Stomach smooth muscle (tissue), 2 donors: ENCODE results near the gene EXOSC5.

ENCODE experiments used
- H3K27ac ChIP-seq: one replicate; pipeline ENCODE4 v1.7.0; 2013; ENCODE audit warnings: mild to moderate bottlenecking, low read length, inconsistent platforms
- H3K27me3 ChIP-seq, 2 donors: one replicate each; pipeline ENCODE4 v1.7.0; 2013; ENCODE audit warnings: low read length in 2 of 2; ENCODE audit not compliant: insufficient read depth in 2 of 2, control insufficient read depth in 1 of 2
- H3K36me3 ChIP-seq, 2 donors: one replicate each; pipeline ENCODE4 v1.7.0; 2013; ENCODE audit warnings: low read length in 2 of 2; ENCODE audit not compliant: control insufficient read depth in 2 of 2, insufficient read depth in 2 of 2
- H3K4me1 ChIP-seq: one replicate; pipeline ENCODE4 v1.7.0; 2013; ENCODE audit warnings: low read length; ENCODE audit not compliant: control insufficient read depth, insufficient read depth
- H3K4me3 ChIP-seq, 2 donors: one replicate each; pipeline ENCODE4 v1.7.0; 2013; ENCODE audit warnings: low read length in 2 of 2
- H3K9ac ChIP-seq, 2 donors: one replicate each; pipeline ENCODE4 v1.7.0; 2013; ENCODE audit warnings: low read length in 2 of 2, mild to moderate bottlenecking in 1 of 2
- H3K9me3 ChIP-seq, 2 donors: one replicate each; pipeline ENCODE4 v1.7.0; 2013; ENCODE audit warnings: low read length in 2 of 2; ENCODE audit not compliant: control insufficient read depth in 2 of 2
- donor health status: healthy.
- donor health status: Pancreatic carcinoma.

EXOSC5 gene

DNA sequence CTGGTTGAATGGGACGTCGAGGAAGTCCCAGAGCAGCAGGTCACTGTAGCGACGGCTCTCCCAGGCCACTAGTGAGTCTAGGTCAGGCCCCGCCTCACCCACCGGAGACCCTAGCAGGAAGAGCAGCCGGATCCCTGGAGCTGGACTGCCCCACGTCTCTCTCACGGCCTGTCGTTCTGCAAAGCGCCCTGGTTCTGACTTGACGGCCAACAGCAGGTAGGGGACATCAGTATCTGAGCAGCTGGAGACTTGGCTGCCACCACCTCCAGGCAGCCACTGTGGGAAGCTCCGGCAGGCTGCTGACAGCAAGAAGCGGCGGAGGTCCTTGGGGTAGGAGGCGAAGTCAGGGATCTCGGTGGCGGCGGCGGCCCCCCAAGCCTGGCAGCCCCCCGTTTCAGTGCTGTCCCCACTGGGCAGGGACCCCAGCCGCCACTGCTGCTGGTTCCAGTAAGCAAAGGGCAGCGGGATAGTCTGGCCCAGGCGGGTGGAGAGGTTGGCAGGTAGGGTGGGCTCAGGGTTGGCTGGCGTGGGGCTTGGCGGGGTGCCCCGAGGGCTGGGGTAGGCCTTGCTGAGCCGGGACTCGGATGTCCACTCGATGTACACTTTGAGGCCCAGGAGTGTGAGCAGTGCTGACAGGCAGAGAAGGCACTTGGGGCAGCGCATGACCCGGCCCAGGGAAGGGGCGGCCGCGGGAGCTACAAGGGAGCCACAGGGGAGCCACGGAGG lies 29.1 kb upstream of the EXOSC5 start:
- Histone ChIP-seq H3K9ac (peak overlapping the region; percentile 88), H3K27ac (peak overlapping the region; percentile 66), H3K36me3 (peaks cover 16 to 23% of the 10 kb centered on the region in 2 donors), H3K4me1 (peaks cover 27% of the 10 kb centered on the region), H3K9me3 (no peaks in the 10 kb centered on the region), H3K27me3 (no peaks in the 10 kb centered on the region), H3K4me3 (peak overlapping the region in 1 of 2 donors; percentile 81)

DNA sequence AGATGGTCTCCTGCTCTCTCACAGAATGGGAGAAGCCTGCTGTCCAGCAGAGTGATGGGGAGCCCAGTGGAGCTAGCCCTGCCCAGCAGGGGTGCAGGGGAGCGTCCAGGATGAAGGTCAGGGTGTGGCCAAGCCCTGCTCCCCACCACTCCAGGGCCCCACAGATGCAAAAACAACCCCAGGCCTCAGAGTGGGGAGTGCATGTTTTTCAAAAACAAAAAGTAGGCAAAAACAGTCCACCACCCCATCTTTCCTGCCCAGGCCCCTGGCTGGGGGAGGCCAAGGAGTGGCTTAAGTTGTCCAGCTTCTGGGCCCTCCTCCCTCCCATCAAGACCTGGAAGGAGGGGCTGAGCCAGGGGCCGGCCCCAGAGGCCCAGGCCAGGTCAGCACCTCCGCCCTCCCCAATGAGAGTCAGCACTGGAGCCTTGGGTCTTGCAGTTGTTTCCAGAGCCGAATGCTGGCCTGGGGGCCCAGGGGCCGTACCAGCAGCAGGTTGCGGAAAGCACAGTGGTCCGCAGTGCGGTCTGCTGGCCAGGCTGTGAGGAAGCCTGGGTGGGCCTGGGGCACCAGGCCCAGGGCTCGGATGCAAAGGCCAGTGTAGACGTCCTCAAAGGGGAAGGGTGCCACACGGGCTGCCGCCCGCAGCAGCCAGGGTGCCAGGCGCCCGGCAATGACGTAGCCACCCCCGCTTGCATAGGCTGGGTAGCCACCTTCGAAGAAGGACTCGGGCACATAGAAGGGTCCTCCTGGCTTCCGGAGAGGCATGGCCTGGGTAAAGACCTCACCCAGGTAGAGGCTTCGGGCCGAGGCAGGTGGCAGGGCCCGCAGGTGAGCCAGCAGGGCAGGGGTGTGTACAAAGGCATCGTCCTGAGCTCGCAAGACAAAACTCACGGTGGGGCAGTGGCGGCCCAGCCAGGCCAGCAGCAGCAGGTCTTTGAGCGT lies 28.3 kb upstream of the EXOSC5 start:
- Histone ChIP-seq H3K9ac (no peak overlapping the region), H3K36me3 (peaks cover 15 to 30% of the 10 kb centered on the region in 2 donors), H3K4me3 (peak overlapping the region in 1 of 2 donors; percentile 1), H3K27me3 (no peaks in the 10 kb centered on the region), H3K9me3 (no peaks in the 10 kb centered on the region), H3K27ac (no peak overlapping the region), H3K4me1 (peaks cover 27% of the 10 kb centered on the region)

- H3K9ac ChIP-seq, result no peak overlapping the region
- no peaks in the 10 kb centered on the region for H3K9me3 ChIP-seq
- no peaks in the 10 kb centered on the region for H3K27me3 ChIP-seq
- no peak overlapping the region for H3K4me3 ChIP-seq
- peaks cover 23 to 36% of the 10 kb centered on the region in 2 donors for H3K36me3 ChIP-seq
- H3K27ac ChIP-seq, result no peak overlapping the region
- peaks cover 27% of the 10 kb centered on the region for H3K4me1 ChIP-seq
Observed at GRCh38 chr19:41424335-41425173, 27.4 kb upstream of the EXOSC5 start.

- H3K27me3 ChIP-seq, result no peaks in the 10 kb centered on the region
- H3K36me3 ChIP-seq, result peaks cover 28 to 47% of the 10 kb centered on the region in 2 donors
- no peak overlapping the region for H3K27ac ChIP-seq
- peaks cover 19% of the 10 kb centered on the region for H3K4me1 ChIP-seq
- no peak overlapping the region for H3K9ac ChIP-seq
- no peaks in the 10 kb centered on the region for H3K9me3 ChIP-seq
- H3K4me3 ChIP-seq, result no peak overlapping the region
Observed at GRCh38 chr19:41422955-41423354, 25.8 kb upstream of the EXOSC5 start.

GRCh38 chr19:41422456-41422855 lies 25.3 kb upstream of the EXOSC5 start:
- H3K27ac ChIP-seq, result no peak overlapping the region
- no peaks in the 10 kb centered on the region for H3K27me3 ChIP-seq
- H3K4me3 ChIP-seq, result no peak overlapping the region
- H3K4me1 ChIP-seq, result peaks cover 14% of the 10 kb centered on the region
- H3K9ac ChIP-seq, result no peak overlapping the region
- H3K36me3 ChIP-seq, result peaks cover 28 to 47% of the 10 kb centered on the region in 2 donors
- H3K9me3 ChIP-seq, result no peaks in the 10 kb centered on the region

DNA sequence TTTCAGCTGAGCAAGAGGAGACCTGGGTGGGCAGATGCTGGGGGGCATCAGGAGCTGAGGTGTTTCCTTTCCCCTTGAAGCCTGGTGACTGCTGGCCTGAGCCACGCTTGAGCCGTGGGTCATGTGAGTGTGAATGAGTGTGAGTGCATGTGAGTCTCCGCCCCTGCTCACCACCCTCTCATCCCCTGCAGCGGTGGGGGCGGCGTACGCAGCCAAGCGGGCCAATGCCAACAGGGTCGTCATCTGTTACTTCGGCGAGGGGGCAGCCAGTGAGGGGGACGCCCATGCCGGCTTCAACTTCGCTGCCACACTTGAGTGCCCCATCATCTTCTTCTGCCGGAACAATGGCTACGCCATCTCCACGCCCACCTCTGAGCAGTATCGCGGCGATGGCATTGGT lies 24.8 kb upstream of the EXOSC5 start:
- peaks cover 11% of the 10 kb centered on the region for H3K4me1 ChIP-seq
- H3K27me3 ChIP-seq, result no peaks in the 10 kb centered on the region
- peaks cover 32 to 51% of the 10 kb centered on the region in 2 donors for H3K36me3 ChIP-seq
- no peaks in the 10 kb centered on the region for H3K9me3 ChIP-seq
- H3K27ac ChIP-seq, result no peak overlapping the region
- no peak overlapping the region for H3K9ac ChIP-seq
- no peak overlapping the region for H3K4me3 ChIP-seq

GRCh38 chr19:41421314-41421713 lies 24.2 kb upstream of the EXOSC5 start:
- Histone ChIP-seq H3K27ac (no peak overlapping the region), H3K9ac (no peak overlapping the region), H3K27me3 (no peaks in the 10 kb centered on the region)

DNA sequence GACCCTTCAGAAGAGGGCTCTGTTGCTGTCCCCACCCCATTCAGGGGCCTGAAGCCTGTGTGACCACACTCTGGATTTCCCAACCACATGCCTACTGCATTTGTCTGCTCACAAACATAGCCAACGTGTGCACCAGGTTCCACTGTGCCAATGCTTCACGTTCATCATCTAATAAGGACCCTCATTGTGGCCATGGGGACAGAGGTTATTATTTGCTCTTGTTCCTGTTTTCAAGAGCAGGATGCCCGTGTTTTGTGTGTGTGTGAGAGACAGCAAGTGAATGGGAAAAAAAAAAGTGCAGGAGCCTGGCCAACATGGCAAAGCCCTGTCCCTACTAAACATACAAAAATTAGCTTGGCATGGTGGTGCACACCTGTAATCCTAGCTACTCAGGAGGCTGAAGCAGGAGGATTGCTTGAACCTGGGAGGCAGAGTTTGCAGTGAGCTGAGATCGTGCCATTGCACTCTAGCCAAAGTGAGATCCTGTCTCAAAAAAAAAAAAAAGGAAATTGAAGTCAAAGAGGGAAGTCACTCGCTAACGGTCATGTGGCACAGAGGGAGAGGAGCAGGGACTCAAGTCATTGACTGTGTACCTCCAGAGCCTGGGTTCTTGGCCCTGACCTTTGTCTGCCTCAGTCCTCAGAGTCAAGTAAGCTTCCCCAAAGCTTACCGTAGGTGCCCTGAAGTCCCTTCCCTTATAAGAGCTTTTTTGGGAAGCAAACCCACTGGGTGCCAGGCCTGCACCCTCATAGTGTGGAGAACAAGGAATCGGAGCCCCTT lies 23.1 kb upstream of the EXOSC5 start:
- H3K9me3 ChIP-seq, result no peaks in the 10 kb centered on the region
- no peak overlapping the region for H3K27ac ChIP-seq
- peaks cover 38 to 60% of the 10 kb centered on the region in 2 donors for H3K36me3 ChIP-seq
- H3K4me1 ChIP-seq, result no peaks in the 10 kb centered on the region
- no peak overlapping the region for H3K9ac ChIP-seq
- H3K4me3 ChIP-seq, result no peak overlapping the region
- H3K27me3 ChIP-seq, result no peaks in the 10 kb centered on the region

More at GRCh38 chr19:41421314-41421713, 24.2 kb upstream of the EXOSC5 start:
- Histone ChIP-seq H3K4me1 (peaks cover 5% of the 10 kb centered on the region), H3K9me3 (no peaks in the 10 kb centered on the region), H3K4me3 (no peak overlapping the region), H3K36me3 (peaks cover 37 to 55% of the 10 kb centered on the region in 2 donors)

DNA sequence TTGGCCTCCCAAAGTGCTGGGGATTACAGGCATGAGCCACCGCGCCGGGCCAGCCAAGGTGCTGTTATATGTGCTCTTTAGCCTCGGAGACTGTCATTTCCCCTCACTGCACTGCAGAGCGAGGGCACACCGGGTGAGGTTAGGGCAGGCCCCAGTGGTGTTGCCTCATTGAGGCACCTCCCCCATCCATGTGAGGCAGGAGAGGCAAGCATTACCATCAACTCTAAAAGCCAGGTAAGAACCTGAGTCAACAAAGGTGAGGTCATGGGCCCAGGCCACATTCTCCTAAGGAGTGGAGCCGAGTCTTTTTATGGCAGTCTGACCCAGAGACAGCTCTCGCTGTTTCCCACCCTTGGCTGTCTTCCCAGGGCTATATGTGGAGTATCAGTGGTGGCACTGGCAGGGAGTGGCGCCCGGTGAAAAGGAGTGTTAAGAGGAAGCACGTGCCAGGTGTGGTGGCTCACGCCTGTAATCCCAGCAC lies 19.1 kb upstream of the EXOSC5 start:
- Histone ChIP-seq H3K9ac (no peak overlapping the region), H3K9me3 (no peaks in the 10 kb centered on the region), H3K4me3 (no peak overlapping the region), H3K27me3 (no peaks in the 10 kb centered on the region), H3K36me3 (peaks cover 49 to 66% of the 10 kb centered on the region in 2 donors), H3K4me1 (no peaks in the 10 kb centered on the region), H3K27ac (no peak overlapping the region)
